NK-92 (cell line): ENCODE measurements around the gene SRSF8.
"Not testable (repeated sequence)": the region's sequence is repeated elsewhere in the genome, so short reads cannot be mapped to it uniquely, and the experiment has no call there.

Experiments used
- DNase-seq: peaks from one replicate; lab custom pipeline; 2025; ENCODE audit not compliant: unreplicated experiment; lab: John Stamatoyannopoulos, UW

SRSF8 gene

GRCh38 chr11:95066716-95067038 lies at the start of gene SRSF8:
Gene SRSF8, plus strand, starts transcription at chr11:95066919. Its CDS starts 308 bp downstream, at chr11:95067227.
- no peak for DNase-seq

GRCh38 chr11:95021468-95021867 lies 45.3 kb upstream of the SRSF8 start:
- DNase-seq = not testable (repeated sequence)

- no peak for DNase-seq
Observed at GRCh38 chr11:95024958-95025357, 41.8 kb upstream of the SRSF8 start, which contains the start of gene KDM4E. Gene KDM4E, plus strand, starts transcription at chr11:95025258. Its CDS starts 300 bp downstream, at chr11:95025558.

- not testable (repeated sequence) for DNase-seq
Observed at GRCh38 chr11:95025594-95025993, 41.1 kb upstream of the SRSF8 start.

GRCh38 chr11:95028357-95028756 lies 38.4 kb upstream of the SRSF8 start:
- DNase-seq = no peak

- DNase-seq = no peak
Observed at GRCh38 chr11:95033051-95033450, 33.7 kb upstream of the SRSF8 start.

GRCh38 chr11:95035316-95035715 lies 31.4 kb upstream of the SRSF8 start:
- no peak for DNase-seq

- not testable (repeated sequence) for DNase-seq
Observed at GRCh38 chr11:95037356-95038035, 29.2 kb upstream of the SRSF8 start.

GRCh38 chr11:95042239-95042638 lies 24.5 kb upstream of the SRSF8 start:
- DNase-seq = no peak

GRCh38 chr11:95042906-95043305 lies 23.8 kb upstream of the SRSF8 start:
- DNase-seq = no peak

GRCh38 chr11:95044010-95044409 lies 22.7 kb upstream of the SRSF8 start:
- no peak for DNase-seq

- no peak for DNase-seq
Observed at GRCh38 chr11:95045812-95046211, 20.9 kb upstream of the SRSF8 start.

- not testable (repeated sequence) for DNase-seq
Observed at GRCh38 chr11:95049122-95049521, 17.6 kb upstream of the SRSF8 start, which contains the start of gene KDM4F. Gene KDM4F, plus strand, starts transcription at chr11:95049422.

- no peak for DNase-seq
Observed at GRCh38 chr11:95050595-95051202, 16.0 kb upstream of the SRSF8 start.

GRCh38 chr11:95054356-95054755 lies 12.4 kb upstream of the SRSF8 start:
- no peak for DNase-seq

GRCh38 chr11:95055283-95055897 lies 11.3 kb upstream of the SRSF8 start:
- DNase-seq = no peak

GRCh38 chr11:95057959-95058358 lies 8.8 kb upstream of the SRSF8 start:
- no peak for DNase-seq

- DNase-seq = no peak
Observed at GRCh38 chr11:95058621-95059020, 8.1 kb upstream of the SRSF8 start.

GRCh38 chr11:95059046-95059445 lies 7.7 kb upstream of the SRSF8 start:
- no peak for DNase-seq

GRCh38 chr11:95065336-95065735 lies 1.4 kb upstream of the SRSF8 start:
- DNase-seq = no peak

GRCh38 chr11:95067039-95067840 lies 521 bp downstream of the SRSF8 start:
- DNase-seq = no peak

- DNase-seq = no peak
Observed at GRCh38 chr11:95067841-95068219, 1.1 kb downstream of the SRSF8 start.
